ENCODE data around the gene PPP1R14C.
"Not testable (repeated sequence)": the region's sequence is repeated elsewhere in the genome, so short reads cannot be mapped to it uniquely, and the experiment has no call there.

The PPP1R14C gene

DNA sequence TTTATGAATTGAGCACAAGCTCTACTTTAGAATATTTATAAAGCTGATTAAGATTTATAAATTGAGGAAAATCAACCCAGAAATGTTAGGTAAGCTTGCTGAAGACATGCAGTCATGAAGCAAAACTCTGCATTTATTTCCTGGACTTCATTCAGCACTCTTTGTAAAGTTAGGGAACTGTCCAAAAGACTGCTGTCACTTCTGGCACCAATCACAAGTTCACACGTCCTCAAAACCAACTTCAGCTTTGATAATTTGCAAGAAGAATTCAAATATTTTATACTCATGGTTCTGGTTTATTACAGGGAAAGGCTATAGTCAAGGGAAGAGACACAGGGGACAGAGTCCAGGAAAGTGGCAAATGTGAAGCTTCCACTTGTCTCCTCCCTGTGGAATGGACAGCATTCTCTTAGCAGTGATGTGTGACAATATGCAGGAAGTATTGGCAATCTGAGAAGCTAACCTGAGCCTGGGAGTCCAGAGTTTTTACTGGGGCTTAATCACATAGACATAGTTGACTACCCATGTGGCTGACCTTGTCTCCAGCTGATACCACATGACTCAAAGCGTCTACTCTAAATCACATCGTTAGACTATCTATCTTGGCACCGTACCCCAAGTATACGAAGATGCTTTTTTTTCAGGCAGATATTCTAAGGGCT, 85.4 kb downstream of the PPP1R14C start:
- DNase-seq = no peak

DNA sequence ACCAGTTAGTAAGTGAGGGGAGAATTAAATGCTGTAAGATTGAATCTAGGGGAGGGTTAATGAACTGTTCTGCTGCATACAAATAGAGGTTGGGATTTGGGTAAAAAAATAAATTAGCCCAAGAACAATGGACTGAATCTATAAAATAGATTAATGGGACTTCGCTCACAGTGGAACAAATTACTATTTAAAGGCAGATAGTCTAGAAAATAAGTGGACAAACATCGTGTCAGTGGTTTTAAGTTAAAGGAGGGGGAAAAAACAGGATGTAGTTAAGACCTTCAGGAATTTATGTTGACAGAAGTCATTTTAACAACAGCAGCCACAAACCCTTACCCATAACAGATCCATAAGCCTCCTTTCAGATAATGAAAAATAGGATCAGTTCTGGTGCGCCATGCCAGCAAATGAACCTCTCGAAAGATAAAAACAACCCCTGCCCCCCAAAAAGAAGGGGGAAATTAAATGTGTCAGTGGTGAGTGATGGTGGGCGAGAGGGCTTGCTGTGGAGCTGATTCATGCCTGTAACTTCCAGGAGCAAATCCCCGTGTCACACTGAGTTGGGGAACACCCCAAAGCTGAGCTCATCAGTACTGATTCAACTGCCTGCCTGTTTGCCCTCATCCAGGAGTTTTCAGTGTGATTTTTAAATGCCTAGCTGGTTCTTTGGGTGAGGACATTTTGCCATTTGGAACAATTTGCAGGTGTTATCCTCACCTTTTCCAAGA, 86.8 kb downstream of the PPP1R14C start:
- no peak for DNase-seq

DNA sequence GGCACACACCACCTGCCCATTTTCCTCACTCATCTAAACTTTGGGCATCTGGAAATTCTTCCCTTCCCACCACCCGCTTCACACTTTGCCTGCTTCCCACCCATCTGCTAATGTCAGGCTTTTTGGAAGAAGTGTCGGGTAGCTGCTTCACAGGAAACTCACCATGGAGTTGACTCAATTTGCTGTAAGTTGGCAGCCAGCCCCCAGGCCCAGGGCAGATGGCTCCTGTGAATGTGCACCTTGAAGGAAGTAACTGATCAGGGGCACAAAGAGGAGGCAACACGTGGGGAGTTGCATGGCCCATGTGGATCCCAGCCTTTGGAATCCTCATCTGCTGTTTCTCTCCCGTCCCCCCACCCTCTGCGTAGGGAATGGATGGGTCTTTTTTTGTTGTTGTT, 87.3 kb downstream of the PPP1R14C start:
- no peak for DNase-seq

DNA sequence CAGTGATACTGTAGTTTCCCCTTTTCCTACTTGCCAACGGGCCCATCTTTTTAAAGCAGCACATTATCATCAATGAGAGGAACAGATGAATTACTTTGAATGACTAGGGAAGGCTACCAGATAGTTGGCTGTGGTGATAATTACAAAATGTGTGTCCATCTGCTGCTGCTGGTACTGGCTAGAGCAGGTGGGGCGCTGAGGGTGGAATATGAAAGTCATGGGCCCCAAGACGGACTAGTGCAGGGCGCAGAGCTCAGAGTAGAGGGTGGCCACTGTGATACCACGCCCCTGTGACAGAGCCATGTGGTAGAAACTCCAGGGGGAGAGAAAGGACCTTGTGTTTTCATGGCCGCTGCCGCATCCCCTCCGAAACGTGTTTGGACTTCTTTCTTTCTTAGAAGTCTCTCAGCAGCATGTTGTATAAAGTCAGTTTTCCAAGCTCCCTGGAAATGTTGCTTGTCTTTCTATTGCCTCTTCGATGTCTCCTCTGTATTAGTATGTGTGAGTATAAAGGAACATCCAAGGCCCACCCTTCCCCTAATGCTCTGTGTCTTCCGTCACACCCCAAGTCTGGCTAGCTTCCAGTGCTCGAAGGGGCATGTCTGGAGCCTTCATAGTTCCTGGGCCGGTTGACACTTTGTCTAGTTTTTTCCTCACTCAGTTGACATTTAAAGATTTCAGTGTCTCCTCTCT, 88.1 kb downstream of the PPP1R14C start:
- DNase-seq = no peak

DNA sequence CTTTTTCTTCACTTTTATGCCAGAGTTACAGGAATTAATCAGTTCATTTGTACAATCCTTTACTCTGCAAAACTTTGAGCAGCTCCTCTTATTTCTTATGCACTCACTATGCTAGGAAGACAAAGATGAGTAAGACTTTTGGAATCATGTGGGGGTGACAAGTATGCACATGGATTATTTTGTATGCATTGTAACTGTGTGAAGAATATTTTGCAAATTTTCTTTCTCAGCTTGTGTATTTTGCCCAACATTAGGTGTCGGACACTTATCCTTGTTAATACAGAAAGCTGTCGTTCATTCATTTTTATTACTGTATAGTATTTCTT, 88.6 kb downstream of the PPP1R14C start:
- DNase-seq = no peak

DNA sequence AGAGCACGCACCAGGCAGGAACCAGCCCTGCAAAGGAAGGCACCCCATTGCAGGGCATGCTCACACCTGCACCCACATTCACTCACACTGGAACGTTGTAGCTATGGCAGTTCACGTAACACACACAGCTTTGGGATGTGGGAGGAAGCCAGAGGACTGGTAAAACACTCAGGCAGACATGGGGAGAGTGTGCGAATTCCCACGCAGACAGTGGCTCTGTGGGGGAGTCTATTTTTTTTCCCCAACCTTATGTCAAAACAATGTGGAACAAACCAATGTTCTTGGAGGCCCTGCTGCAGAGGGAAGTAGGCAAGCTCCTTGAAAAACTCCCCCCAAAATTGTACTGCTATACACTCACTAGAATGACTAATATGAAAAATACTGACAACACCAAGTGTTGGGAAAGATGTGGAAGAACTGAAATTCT, 91.0 kb downstream of the PPP1R14C start:
- DNase-seq = no peak

DNA sequence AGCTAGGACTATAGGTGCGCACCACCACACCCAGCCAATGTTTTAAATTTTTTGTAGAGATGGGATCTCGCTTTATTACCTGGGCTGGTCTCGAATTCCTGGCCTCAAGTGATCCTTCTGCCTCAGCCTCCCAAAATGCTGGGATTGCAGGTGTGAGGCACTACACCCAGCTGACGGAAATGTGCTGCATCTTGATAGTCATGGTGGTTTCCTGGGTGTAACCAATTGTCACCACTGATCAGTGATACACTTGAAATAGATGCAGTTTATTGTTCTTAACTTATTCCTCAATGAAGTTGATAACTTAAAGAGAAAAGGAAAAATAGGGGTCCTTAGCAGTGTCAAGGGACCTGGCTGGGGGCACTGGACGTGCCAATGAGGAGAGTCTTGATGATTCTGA, 92.4 kb downstream of the PPP1R14C start:
- DNase-seq = no peak

DNA sequence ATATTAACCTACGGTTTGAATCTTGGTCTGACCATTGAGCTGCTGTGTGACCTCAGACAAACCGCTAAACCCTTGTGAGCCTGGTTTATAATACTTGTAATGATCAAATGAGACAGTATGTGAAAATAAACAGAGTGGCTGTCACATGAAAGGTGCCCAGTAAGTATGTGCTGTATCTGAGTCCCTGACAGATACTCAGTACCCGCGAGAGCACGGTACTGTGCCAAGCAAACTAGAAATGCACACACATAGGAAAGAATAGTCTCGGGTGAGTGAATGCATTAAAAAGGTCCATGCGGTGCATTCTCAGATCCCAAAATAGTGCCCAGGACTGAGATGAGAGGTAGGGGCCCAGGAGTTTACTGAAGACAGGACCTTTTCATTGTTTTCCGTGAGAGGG, 93.3 kb downstream of the PPP1R14C start:
- no peak for DNase-seq

DNA sequence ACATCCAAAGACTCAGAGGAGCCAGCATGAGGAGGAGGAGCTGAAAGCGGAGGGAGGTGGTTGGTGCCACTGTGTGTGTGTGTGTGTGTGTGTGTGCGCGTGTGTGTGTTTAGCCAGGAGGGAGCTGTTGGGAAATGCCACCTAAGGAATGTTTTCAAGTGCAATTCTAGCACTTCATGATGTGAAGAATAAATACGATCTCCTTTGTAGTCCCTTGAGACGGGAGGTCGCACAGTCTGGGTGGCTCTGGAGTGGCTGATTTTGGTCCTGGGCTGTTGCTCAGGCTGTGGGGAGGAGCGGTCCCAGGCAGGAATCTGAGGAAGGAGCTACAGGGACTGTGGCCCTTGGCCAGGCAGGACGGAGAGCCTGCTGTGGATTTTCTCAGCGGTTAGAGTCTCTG, 93.7 kb downstream of the PPP1R14C start:
- DNase-seq = no peak

DNA sequence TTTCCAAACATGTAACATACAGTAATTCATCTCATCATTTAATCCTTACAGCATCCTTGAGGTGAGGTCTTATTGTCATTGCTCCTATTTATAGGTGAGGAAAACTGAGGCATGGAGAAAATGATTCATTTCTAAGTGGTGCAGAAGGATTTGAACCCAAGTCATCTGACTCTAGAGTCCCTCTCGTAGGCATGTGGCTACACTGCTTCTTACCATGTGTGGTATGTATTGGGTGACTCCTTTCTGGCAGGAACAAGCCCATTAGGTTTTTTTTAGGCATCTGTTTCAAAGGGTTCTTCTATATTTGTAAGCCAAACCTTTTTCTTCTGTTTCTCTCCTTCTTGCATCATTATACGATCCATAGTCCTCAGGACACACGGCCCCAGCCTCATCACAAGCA, 94.8 kb downstream of the PPP1R14C start:
- DNase-seq = no peak

DNA sequence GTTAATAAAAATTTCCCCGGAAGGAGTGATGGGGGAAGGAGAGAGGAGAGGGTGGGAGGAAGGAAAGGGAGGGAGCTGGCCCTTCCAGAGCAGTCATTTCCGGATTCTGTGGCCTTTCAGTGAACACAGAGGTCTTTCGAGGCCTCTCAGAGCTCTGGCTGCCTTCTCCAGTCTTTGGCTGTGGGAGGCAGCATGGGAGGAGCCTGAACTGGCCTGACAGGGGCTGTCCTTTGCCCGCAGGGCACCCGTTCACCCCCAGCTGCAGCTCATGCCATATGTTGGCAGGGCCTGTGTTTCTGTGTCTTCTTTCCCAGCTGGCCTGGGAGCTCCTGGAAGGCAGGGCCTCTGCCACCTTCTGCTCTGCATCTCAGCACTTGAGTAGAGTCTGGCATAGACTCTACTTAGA, 95.5 kb downstream of the PPP1R14C start:
- no peak for DNase-seq

DNA sequence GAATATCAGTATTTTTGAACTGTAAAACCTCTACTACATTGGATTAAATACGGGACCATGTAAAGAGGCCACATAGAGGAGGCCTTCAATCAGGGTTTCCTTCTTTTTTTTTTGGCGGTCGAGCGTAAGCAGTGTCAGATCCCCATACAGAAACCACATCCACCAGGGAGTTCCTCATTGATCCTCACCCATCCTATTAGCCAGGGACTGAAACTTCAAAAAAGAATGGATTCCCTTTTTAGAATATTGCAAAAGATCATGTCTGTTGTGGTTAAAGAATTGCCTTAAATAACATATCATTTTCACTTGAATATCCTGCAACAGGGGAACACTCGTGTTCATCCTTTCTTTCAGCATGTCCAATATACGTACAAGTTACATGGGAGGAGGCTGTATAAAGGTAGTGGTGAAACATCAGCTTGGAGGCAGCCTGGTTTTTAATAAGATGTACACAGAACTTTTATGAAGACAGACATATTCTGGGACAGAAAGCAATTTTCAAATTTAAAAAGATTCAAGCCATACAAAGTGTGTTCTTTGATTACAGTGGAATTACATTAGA, 96.1 kb downstream of the PPP1R14C start:
- no peak for DNase-seq

DNA sequence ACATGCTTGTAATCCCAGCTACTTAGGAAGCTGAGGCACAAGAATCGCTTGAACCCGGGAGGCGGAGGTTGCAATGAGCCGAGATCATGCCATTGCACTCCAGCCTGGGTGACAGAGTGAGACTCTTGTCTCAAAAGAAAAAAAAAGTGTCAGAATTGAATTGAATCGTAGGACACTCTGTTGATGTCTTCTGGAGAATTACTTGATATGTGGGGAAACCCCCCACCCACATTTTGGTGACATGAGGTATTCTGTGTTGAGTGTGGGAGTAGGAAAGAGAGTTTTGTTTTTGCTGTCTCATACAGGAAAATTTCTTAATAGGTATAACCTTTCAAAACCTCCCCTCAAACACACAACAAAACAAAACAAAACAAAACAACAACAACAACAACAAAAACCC, 98.9 kb downstream of the PPP1R14C start:
- not testable (repeated sequence) for DNase-seq

DNA sequence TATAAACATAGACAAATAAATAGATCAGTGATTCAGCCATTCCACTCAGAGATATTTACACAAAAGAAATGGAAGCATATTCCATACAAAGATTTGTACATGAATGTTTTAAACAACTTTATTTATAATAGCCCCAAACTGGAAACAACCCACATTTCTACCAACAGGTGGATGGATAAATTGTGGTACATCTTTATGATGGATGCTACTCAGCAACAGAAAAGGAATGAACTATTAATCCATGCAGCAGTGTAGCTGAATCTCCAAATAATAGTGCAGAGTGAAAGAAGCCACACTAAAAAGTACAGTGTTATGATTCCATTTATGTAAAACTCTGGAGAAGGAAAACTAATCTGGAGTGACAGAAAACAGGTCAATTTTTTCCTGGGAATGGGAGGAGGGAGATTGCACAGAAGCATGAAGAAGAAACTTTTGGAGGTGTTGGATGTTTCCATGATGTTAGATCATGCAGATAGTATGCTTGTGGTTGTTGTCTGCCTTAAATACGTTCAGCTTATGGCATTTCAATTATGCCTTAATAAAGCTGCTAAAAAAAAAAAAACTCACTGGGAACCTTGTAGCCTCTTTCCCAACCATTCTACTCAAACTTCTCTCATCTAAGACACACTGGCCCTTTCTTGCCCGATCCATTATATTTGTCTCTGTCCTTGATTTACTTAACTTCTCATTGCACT, 100.9 kb downstream of the PPP1R14C start:
- DNase-seq = no peak

DNA sequence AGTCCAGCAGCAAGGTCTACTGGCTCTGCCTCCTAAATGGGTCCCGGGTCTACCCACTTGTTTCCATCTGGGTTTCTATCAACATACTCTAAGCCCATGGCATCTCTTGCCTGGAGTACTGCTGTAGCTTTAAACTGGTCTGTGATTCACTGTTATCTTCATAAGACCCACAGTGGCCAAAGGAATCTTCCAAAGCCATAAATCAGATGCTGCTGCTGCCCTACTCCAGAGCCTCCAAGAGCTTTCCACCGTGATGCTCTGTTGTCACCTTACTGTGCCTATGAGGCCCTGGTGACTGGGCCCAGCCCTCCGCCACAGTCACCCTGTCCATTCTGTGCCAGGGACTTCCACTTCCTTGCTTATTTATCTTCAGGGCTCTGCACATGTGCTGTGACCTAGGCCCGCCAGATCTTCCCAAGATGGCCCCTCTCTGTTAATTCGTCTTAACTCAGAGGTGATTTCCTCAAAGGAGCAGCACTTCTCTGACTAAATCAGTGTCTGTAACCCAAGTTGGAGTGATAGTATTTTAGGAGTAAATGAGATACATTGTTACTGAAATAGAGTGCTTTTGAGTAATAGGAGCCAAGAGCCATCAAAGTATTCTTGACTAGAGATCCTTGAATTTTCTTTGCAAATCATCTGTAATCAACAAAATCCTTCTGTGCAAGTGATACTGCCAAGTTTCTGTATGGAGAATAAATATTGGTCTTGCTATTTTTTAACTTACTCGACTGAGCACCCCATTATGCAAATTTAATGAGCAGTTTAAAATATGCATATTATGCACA, 102.5 kb downstream of the PPP1R14C start:
- no peak for DNase-seq

DNA sequence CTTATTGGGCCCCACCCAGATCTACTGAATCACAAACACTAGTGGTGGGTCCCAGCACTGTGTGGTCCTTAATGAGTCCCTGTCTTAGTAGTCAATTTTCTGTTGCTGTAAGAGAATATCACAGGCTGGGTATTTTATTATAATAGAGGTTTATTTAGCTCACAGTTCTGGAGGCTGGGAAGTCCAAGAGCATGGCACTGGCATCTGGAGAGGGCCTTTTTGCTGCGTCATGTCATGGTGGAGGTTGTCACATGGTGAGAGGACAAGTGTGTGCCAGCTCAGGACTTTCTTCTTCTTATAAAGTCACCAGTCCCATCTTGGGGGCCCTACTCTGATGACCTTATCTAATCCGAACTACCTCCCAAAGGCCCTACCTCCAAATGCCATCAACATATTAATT, 105.0 kb downstream of the PPP1R14C start:
- DNase-seq = no peak

DNA sequence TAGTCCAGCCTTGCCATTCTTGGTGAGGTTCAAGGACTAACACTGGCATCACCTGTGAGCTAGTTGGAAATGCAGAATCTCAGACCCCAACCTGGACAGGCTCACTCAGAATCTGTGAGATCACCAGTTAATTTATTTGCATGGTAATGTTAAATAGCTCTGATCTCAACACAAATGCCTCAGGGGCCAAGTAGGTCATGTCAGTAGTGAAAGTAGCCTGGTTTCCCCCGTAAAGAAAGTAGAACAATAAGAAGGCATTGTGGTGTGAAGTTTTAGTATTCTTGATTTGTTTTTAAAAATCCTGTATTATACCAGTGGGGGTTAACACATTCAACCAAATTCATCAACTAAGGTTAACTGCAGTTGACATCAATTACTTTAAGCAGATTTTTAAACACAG, 105.5 kb downstream of the PPP1R14C start:
- no peak for DNase-seq

DNA sequence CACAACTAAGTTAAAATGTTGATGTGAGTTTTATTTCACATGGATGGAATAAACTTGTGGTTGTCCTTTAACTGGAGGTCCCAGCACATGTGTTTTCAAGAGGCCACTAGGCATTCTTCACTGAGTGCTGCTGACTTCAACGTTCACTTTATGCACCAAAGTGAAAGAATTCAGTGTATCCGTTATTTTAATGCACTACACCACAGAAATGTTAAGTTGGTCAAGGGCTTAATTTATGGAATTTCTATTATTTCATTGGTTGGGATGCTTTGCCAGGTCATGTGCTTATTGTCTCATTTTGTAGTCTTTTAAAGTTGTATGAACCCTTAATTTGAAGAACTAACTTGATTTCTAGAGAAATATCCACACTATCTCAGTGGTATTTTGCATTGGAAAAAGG, 106.4 kb downstream of the PPP1R14C start:
- no peak for DNase-seq

DNA sequence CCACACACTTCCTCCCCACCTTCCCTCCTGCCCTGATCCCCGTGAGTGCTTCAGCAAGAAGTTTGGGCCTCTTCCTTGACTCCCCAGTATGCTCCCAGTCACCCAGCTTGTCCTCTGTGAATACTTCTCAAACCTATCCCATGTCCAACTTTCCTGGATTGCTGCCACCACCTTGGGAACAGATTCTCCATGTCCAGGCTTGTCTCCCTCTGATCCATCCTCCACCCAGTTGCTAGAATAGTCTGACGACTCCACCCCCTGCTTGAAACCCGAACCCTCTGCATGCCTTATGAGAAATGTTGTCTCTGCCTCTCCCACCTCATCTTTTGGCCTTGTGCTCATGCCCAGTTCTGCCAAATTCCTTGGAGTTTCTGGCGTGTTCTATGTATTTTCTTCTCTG, 108.0 kb downstream of the PPP1R14C start:
- no peak for DNase-seq

DNA sequence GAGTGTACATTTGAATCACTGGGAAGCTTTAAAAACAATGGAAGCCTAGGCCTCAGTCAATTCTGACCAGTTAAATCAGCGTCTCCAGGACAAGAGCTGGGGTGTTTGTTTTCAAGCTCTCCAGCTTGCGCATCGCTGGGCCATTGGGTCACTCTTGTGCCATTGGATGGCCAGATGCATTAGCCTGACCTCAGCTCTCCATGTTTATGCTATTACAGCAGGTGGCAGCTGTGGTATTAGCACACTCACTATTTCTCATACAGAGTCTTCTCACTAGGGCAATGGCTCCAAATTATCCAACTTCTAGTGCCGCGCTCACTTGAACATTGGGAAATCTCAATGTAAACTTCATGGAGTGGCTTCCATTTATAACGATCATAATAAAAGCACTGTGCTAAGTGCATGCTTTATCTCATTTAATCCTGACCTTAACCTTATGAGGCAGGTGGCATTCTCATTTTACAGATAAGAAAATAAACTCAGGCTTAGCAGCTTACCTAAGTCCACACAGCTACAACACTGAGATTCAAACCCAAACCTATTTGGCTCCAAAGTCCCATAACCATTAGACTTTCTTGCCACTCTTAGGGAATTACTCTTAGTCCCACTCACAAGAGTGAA, 108.8 kb downstream of the PPP1R14C start:
- no peak for DNase-seq

DNA sequence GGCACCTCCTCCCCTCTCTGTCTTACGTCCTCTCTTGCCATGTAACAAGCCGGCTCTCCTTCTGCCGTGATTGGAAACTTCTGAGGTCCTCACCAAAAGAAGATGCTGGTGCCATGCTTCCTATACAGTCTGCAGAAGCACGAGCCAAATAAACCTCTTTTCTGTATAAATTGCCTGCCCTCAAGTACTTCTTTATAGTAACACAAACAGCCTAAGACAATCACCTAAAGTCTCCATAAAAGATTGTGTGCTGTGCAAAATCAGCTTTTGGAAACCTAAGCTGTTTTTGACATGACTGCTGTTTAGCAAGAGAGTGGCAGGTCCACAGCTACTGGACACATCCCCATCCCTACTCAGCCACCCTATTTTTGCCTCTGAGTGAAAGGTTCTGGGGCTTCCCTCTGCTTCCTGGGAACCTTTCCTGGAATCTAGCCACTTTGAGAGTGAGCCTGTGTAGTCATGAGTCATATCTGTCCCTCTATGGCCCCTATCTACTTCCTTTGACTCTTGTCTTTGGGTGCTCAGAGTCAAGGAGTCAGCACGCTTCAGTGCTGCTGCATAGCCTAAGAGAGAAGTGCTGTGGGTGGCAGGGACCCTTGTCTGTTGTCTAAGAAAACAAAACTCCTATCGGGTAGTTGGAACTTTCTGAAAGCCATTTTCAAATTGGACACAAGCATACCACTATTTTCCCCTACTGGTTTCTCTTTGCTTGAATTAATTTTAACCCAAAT, 110.0 kb downstream of the PPP1R14C start:
- DNase-seq = no peak
